ENCODE results near the gene MORC2.

GRCh38 chr22:30903876-30904460, 64.6 kb downstream of the MORC2 start:
- TF ChIP-seq CTCF (IDR thresholded peaks at IDR 0.05) (no peak), POLR2A (IDR thresholded peaks at IDR 0.05) (no peak)

All from adrenal gland (tissue), 5 donors.